HepG2 (cell line): ENCODE results near the gene TPM1. TPM values are rescaled to one million over a fixed set of nuclear protein-coding genes. Genes with fewer than 3 reads are reported as not detected.

ENCODE experiments used
- AFF4 ChIP-seq: sonication (generic); formaldehyde crosslinking; IDR thresholded peaks from 2 replicates; pipeline ENCODE4 v1.4.0; 2020; ENCODE audit warnings: missing genetic modification reagents
- ARID2 ChIP-seq: sonication (generic); formaldehyde crosslinking; IDR thresholded peaks from 2 replicates; pipeline ENCODE4 v1.8.1; 2022; ENCODE audit warnings: mild to moderate bottlenecking, missing genetic modification reagents, borderline replicate concordance
- CBX2 ChIP-seq, 2 experiments: fragments of 200-600 bp in 1 of 2; sonication (generic); formaldehyde crosslinking in 1 of 2; IDR thresholded peaks; 2 replicates each; pipeline versions ENCODE4 v1.7.0 to v1.8.1; 2018 to 2022; ENCODE audit warnings: low read depth in 2 of 2, low read length in 1 of 2, mild to moderate bottlenecking in 1 of 2, missing genetic modification reagents in 1 of 2
- DDIT3 ChIP-seq: sonication (generic); formaldehyde crosslinking; IDR thresholded peaks from 2 replicates; pipeline ENCODE4 v1.4.0; 2020; ENCODE audit warnings: mild to moderate bottlenecking, missing genetic modification reagents
- KDM2A ChIP-seq: sonication (generic); formaldehyde crosslinking; IDR thresholded peaks from 2 replicates; pipeline ENCODE4 v1.4.0; 2020; ENCODE audit warnings: low read depth, missing genetic modification reagents, borderline replicate concordance
- MEIS2 ChIP-seq: sonication (generic); formaldehyde crosslinking; IDR thresholded peaks from 2 replicates; pipeline ENCODE4 v1.9.0; 2021; ENCODE audit warnings: mild to moderate bottlenecking, missing genetic modification reagents
- NFAT5 ChIP-seq: sonication (generic); formaldehyde crosslinking; IDR thresholded peaks from 2 replicates; pipeline ENCODE4 v1.4.0; 2020; ENCODE audit warnings: missing genetic modification reagents
- NFE2L2 ChIP-seq: fragments of 150-350 bp; IDR thresholded peaks from 2 replicates; pipeline ENCODE4 v1.6.1; 2014; ENCODE audit warnings: low read length
- PRDM4 ChIP-seq: sonication (generic); formaldehyde crosslinking; IDR thresholded peaks from 2 replicates; pipeline ENCODE4 v1.9.0; 2021; ENCODE audit warnings: missing genetic modification reagents, borderline replicate concordance
- SMARCC2 ChIP-seq: fragments of 450-650 bp; IDR thresholded peaks from 2 replicates; pipeline ENCODE4 v1.6.1; 2017; ENCODE audit warnings: antibody characterized with exemption, mild to moderate bottlenecking
- SRSF9 ChIP-seq: fragments of 200-400 bp; formaldehyde crosslinking; IDR thresholded peaks from 2 replicates; pipeline ENCODE4 v1.6.1; 2018; ENCODE audit warnings: borderline replicate concordance, mild to moderate bottlenecking, low read depth, low read length; ENCODE audit not compliant: insufficient read depth, poor library complexity, severe bottlenecking
- TCF7L2 ChIP-seq: IDR thresholded peaks from 2 replicates; pipeline ENCODE4 v1.6.1; 2011; ENCODE audit warnings: mild to moderate bottlenecking, low read depth, low read length, moderate library complexity
- U2AF2 ChIP-seq: fragments of 200-400 bp; formaldehyde crosslinking; IDR thresholded peaks from 2 replicates; pipeline ENCODE4 v1.6.1; 2017; ENCODE audit warnings: low read depth, mild to moderate bottlenecking, low read length
- ZNF343 ChIP-seq: sonication (generic); formaldehyde crosslinking; IDR thresholded peaks from 2 replicates; pipeline ENCODE4 v1.4.0; 2020; ENCODE audit warnings: mild to moderate bottlenecking, missing genetic modification reagents
- ZNF501 ChIP-seq: sonication (generic); formaldehyde crosslinking; IDR thresholded peaks from 2 replicates; pipeline ENCODE4 v1.5.1; 2020; ENCODE audit warnings: mild to moderate bottlenecking, moderate library complexity, missing genetic modification reagents
- polyA plus RNA-seq, 8 experiments: library from polyadenylated mRNA; depleted of rRNA in 3 of 8; stranded (reverse) in 7 of 8; unstranded in 1 of 8; fragments of >200 nt; fragmentation: Illumina TruSeq in 4 of 8; extraction: Trizol in 4 of 8; gene quantifications; 2 replicates each; pipeline versions ENCODE4 v1.2.1 to v1.2.3, GENCODE V29; 2011 to 2016; ENCODE audit warnings: low read depth in 4 of 8, missing spikeins in 1 of 8, mixed read lengths in 1 of 8; ENCODE audit not compliant: insufficient read depth in 1 of 8
- total RNA-seq, 5 experiments: library from RNA; depleted of rRNA; stranded (reverse); fragments of >200 nt; fragmentation: Illumina TruSeq; extraction: Trizol; gene quantifications; 2 replicates each; pipeline ENCODE4 v1.2.3, GENCODE V29; 2016; ENCODE audit warnings: low read depth in 1 of 5

Gene TPM1
- total and polyA plus RNA-seq, 2 of the 13 experiments (the other 11 are each of a cell fraction or from before 2014, with no cell fraction given) = 98.9 to 109 TPM

- TF ChIP-seq CBX2 (IDR thresholded peaks at IDR 0.05; ENCODE audit: low read depth, low read length) (no peak), CBX2 (CRISPR knock-in tag; IDR thresholded peaks at IDR 0.05; ENCODE audit: low read depth) (no peak), SRSF9 (no peak), ZNF343 (CRISPR knock-in tag) (no peak), NFE2L2 (no peak), U2AF2 (no peak), SMARCC2 (no peak), TCF7L2 (no peak), ZNF501 (CRISPR knock-in tag) (no peak), MEIS2 (CRISPR knock-in tag) (no peak), ARID2 (CRISPR knock-in tag) (no peak), DDIT3 (CRISPR knock-in tag) (no peak), NFAT5 (CRISPR knock-in tag) (no peak), PRDM4 (CRISPR knock-in tag) (no peak), KDM2A (CRISPR knock-in tag) (0 out of 2 replicates have a peak, but pooled peaks have one; percentile 11), AFF4 (CRISPR knock-in tag) (no peak)
Measured at GRCh38 chr15:63052961-63053698, 10.6 kb downstream of the TPM1 start (continued).
